ENCODE data around the gene RTN4R.
"Not testable (repeated sequence)": the region's sequence is repeated elsewhere in the genome, so short reads cannot be mapped to it uniquely, and the experiment has no call there.

RTN4R gene

GRCh38 chr22:20273758-20274181 lies 5.7 kb upstream of the RTN4R start:
- no peak for DNase-seq (ENCODE audit: extremely low read depth, low read depth)
- TF ChIP-seq CTCF (IDR thresholded peaks at IDR 0.05; ENCODE audit: low read depth, low read length), result no peak

GRCh38 chr22:20272700-20273099 lies 4.6 kb upstream of the RTN4R start:
- no peak for DNase-seq (ENCODE audit: extremely low read depth, low read depth)
- TF ChIP-seq CTCF (IDR thresholded peaks at IDR 0.05; ENCODE audit: low read depth, low read length), result no peak

- no peak for TF ChIP-seq CTCF (IDR thresholded peaks at IDR 0.05; ENCODE audit: low read depth, low read length)
- DNase-seq (ENCODE audit: extremely low read depth, low read depth), result no peak
These were observed 4.1 kb upstream of the RTN4R start for GRCh38 chr22:20272174-20272573.

GRCh38 chr22:20271114-20271994 lies 3.2 kb upstream of the RTN4R start:
- no peak for TF ChIP-seq CTCF (IDR thresholded peaks at IDR 0.05; ENCODE audit: low read depth, low read length)
- no peak for DNase-seq (ENCODE audit: extremely low read depth, low read depth)

GRCh38 chr22:20270190-20271113 lies 2.3 kb upstream of the RTN4R start:
- not testable (repeated sequence) for DNase-seq (ENCODE audit: extremely low read depth, low read depth)

GRCh38 chr22:20269673-20270072 lies 1.6 kb upstream of the RTN4R start:
- DNase-seq (ENCODE audit: extremely low read depth, low read depth), result not testable (repeated sequence)

GRCh38 chr22:20269201-20269600 lies 1.1 kb upstream of the RTN4R start:
- not testable (repeated sequence) for DNase-seq (ENCODE audit: extremely low read depth, low read depth)

- DNase-seq (ENCODE audit: extremely low read depth, low read depth), result no peak
- no peak for TF ChIP-seq CTCF (IDR thresholded peaks at IDR 0.05; ENCODE audit: low read depth, low read length)
These were observed 458 bp downstream of the RTN4R start for GRCh38 chr22:20267441-20268278.

- not testable (repeated sequence) for DNase-seq (ENCODE audit: extremely low read depth, low read depth)
These were observed 1.3 kb downstream of the RTN4R start for GRCh38 chr22:20266667-20267440.

GRCh38 chr22:20265772-20266666 lies 2.1 kb downstream of the RTN4R start:
- not testable (repeated sequence) for DNase-seq (ENCODE audit: extremely low read depth, low read depth)

All from AG09319 (cell line).